Lower leg skin (tissue), 4 donors: ENCODE measurements around the gene KICS2. TPM values are rescaled to one million over a fixed set of nuclear protein-coding genes. Genes with fewer than 3 reads are reported as not detected.

Experiments used
- DNase-seq, 2 donors: peaks; one replicate each; pipeline ENCODE4 v3.0.0-alpha.2; 2019; ENCODE audit warnings: low spot score in 2 of 2
- H3K4me3 ChIP-seq: fragments of 200-600 bp; sonication (generic); 2 replicates; pipeline ENCODE4 v1.5.1; 2017; ENCODE audit warnings: mild to moderate bottlenecking, low read depth; ENCODE audit not compliant: poor library complexity, severe bottlenecking
- CTCF ChIP-seq, 3 donors: fragments of 450-650 bp; IDR thresholded peaks; one replicate each; pipeline ENCODE4 v1.5.1; 2016; ENCODE audit warnings: antibody characterized with exemption in 3 of 3, mild to moderate bottlenecking in 3 of 3, moderate library complexity in 2 of 3
- POLR2A ChIP-seq, 2 donors: fragments of 450-650 bp; IDR thresholded peaks; one replicate each; pipeline ENCODE4 v1.6.1; 2016 to 2017; ENCODE audit warnings: antibody characterized with exemption in 2 of 2, mild to moderate bottlenecking in 1 of 2, moderate library complexity in 1 of 2
- WGBS, 2 donors: methylation state at CpG; one replicate each; pipeline ENCODE4 v1.1.5; 2018; 5-methylcytosine and 5-hydroxymethylcytosine counted together
- intact Hi-C: fragments of 100-400 bp; cut with DNase I; formaldehyde crosslinking; loops from one replicate; pipeline ENCODE4 v1.15.0; 2023; ENCODE audit warnings: low total_unique reads
- total RNA-seq, 4 donors: library from RNA; depleted of rRNA; stranded (reverse); fragments of >200 nt; gene quantifications; one replicate each; pipeline ENCODE4 v1.1.0, GENCODE V29; 2016

The KICS2 gene
- total RNA-seq, 4 donors from 2014 or later, result 10.1 to 24.6 (median 16.4) TPM

DNA sequence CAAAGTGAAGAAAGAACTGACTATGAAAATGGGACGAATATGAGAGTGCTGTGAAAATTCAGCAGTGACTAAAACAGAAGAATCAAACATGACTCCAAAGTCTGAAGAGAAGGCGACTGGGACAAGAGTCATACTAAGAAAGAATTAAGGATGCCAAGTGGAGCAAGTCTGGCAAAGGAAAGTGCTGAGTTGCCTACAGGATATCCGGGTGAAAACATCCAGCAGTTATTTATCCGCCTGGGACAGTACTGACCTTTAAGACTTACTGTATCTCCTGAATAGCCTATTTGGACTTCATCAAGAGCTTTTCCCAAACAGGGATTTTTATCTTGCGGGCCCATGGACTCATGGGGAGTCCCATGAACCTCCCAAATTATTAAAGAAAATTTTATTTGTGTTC lies 41.1 kb downstream of the KICS2 start:
- 37 to 41% methylated on average over 5 of the region's 5 CpGs for WGBS, 2 donors
- no peak for TF ChIP-seq CTCF (IDR thresholded peaks at IDR 0.05)
- no peak for TF ChIP-seq POLR2A (IDR thresholded peaks at IDR 0.05)
- H3K4me3 ChIP-seq, result no peak overlapping the region
- intact Hi-C loops, result loop anchor here (5.0 kb wide), 1 partner anchor 339 kb away; the partner anchor contains the start of gene SRGAP1
- DNase-seq, result peak in 1 of 2 donors; percentile 54

DNA sequence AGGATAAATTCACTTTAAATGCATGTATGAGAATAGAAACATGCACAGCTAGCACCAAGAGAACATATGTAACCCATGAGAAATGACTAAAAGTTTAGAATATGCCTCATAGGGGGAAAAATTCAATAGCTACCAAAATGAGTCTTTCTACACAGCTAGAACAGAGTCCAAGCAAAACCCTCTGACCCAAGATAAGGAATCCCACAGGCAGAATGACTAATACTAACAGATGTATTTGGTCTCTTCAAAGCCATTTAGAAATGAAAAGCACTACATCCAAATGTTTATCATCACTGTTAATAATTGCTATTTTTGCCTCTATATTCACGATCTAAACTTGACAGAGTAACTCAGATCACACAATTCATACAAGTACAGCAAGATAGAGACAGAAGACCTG lies 44.0 kb downstream of the KICS2 start:
- intact Hi-C loops, result no loop called here
- H3K4me3 ChIP-seq, result no peak overlapping the region
- no peak for TF ChIP-seq POLR2A (IDR thresholded peaks at IDR 0.05)
- no peak for TF ChIP-seq CTCF (IDR thresholded peaks at IDR 0.05)
- 77 to 82% methylated on average over 1 of the region's 1 CpG for WGBS, 2 donors
- DNase-seq, result no peak

- intact Hi-C loops, result no loop called here
- DNase-seq, result no peak
- WGBS, 2 donors, result 78 to 79% methylated on average over 7 of the region's 7 CpGs
Observed at GRCh38 chr12:64177001-64177400, 45.1 kb downstream of the KICS2 start.

DNA sequence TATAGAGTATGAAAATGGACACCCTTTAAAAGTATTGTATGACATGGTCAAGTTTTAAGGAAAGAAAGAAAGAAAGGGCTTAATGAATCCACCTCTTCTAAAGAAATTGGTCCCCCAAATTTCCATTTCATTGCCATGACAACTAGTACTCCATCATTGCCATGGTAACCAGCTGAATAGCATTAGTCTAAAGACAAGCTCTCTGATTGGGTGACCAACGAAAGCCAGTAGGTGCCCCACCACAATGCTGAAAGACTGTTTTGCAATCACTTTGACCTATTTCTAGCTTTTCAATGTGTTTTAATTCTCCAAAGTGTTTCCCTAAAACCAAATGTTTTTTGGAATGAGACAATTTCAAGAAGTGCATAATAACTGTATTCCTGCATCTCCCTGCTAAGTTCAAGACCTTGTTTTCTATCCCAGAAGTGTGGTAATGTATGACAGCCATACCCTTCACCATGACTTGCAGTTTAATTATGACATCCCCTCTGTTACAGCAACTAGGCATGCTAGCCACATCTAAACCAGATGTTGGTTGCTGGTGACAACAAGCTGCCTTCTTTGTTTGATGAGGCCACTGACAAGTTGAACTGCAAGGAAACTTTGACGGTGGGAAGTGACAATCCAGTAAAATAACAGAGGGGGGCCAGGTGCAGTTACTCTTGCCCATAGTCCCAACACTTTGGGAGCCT lies 46.7 kb downstream of the KICS2 start:
- DNase-seq, result no peak
- no peak overlapping the region for H3K4me3 ChIP-seq
- 59 to 61% methylated on average over 2 of the region's 2 CpGs for WGBS, 2 donors
- intact Hi-C loops, result no loop called here
- TF ChIP-seq CTCF (IDR thresholded peaks at IDR 0.05) (no peak), POLR2A (IDR thresholded peaks at IDR 0.05) (no peak)

More at GRCh38 chr12:64177001-64177400, 45.1 kb downstream of the KICS2 start:
- no peak for TF ChIP-seq POLR2A (IDR thresholded peaks at IDR 0.05)
- TF ChIP-seq CTCF (IDR thresholded peaks at IDR 0.05), result no peak
- no peak overlapping the region for H3K4me3 ChIP-seq

DNA sequence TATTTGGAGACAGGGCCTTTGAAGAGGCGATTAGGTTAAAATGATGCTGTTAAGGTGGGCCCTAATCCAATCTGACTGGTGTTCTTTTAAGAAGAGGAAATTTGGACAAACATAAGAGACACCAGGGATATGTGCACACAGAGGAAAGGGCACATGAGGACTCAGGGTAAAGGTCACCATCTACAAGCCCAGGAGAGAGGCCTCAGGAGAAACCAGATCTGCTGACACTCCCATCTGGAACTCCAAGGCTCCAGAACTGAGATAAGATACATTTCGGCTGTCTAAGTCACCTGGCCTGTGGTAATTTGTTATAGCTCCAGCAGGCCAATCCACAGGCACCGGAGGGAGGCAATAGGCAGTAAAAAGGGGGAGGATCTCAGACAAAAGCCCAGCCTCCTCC lies 48.6 kb downstream of the KICS2 start:
- no peak for TF ChIP-seq CTCF (IDR thresholded peaks at IDR 0.05)
- no peak for TF ChIP-seq POLR2A (IDR thresholded peaks at IDR 0.05)
- no peak overlapping the region for H3K4me3 ChIP-seq
- 81 to 91% methylated on average over 3 of the region's 3 CpGs for WGBS, 2 donors
- DNase-seq, result no peak
- intact Hi-C loops, result no loop called here

Other genes with a start within 250 kb of the KICS2 start
- 1 to 10 TPM; 1.1 to 7.9 (median 2.1) TPM for gene C12orf56, start 168.5 kb upstream of the KICS2 start, total RNA-seq
- 10 to 100 TPM; 25.3 to 32.5 (median 29.6) TPM for gene XPOT, start 182.1 kb upstream of the KICS2 start, total RNA-seq
- 10 to 100 TPM; 16.3 to 30.1 (median 17.3) TPM for gene TBK1, start 229.8 kb upstream of the KICS2 start, total RNA-seq